ENCODE measurements around the gene PJVK. TPM values are rescaled to one million over a fixed set of nuclear protein-coding genes. Genes with fewer than 3 reads are reported as not detected.
A peak's percentile ranks its signal among the peaks of the same experiment; 100 is the strongest.

Gene PJVK
- total RNA-seq, 1 experiment from 2014 or later, result 2.5 TPM

GRCh38 chr2:178478439-178479274 lies 27.5 kb downstream of the PJVK start, which contains the start of gene FKBP7:
FKBP7 (minus strand) TSS chr2:178478600; CDS start chr2:178478499, 101 bp downstream.
- Mint-ChIP-seq H3K4me3 (peak within 1 kb of the TSS; percentile 94), H3K9me3 (no peaks in the 10 kb centered on the region), H3K36me3 (no peaks in the 10 kb centered on the region), H3K27ac (peak within 1 kb of the TSS; percentile 99), H3K4me1 (peaks cover 28% of the 10 kb centered on the region), H3K27me3 (ENCODE audit: low read depth) (no peaks in the 10 kb centered on the region; the same call in 1 of the 2 replicates)
- ATAC-seq, result peak; percentile 57
- POLR2A ChIA-PET, result interaction anchor here (0.6 to 1.0 kb wide), 2 partner anchors 27 to 44 kb away, joined by 3 read pairs; partner anchors contain the start of genes PJVK and PRKRA
- CTCF ChIA-PET, result interaction anchor here (0.6 to 2.1 kb wide), 12 partner anchors 20 to 649 kb away, joined by 3 to 14 read pairs (median 3); partner anchors contain the start of genes PJVK and PRKRA
- peak; percentile 80 for DNase-seq (ENCODE audit: low spot score)
- TF ChIP-seq CBFB (CRISPR knock-in tag; IDR thresholded peaks at IDR 0.05; ENCODE audit: low read depth), result no peak
- TF ChIP-seq ZNF263 (CRISPR knock-in tag; IDR thresholded peaks at IDR 0.05; ENCODE audit: low read depth), result no peak
- no peak for TF ChIP-seq NFYB (CRISPR knock-in tag; conservative IDR thresholded peaks at IDR 0.05; ENCODE audit: low read depth)
- TF ChIP-seq NR2C2 (CRISPR knock-in tag; IDR thresholded peaks at IDR 0.05), result no peak
- TF ChIP-seq GABPB1 (CRISPR knock-in tag; IDR thresholded peaks at IDR 0.05), result peak; percentile 39; the same call in 1 of the 2 replicates
- TF ChIP-seq, protein P1, sequence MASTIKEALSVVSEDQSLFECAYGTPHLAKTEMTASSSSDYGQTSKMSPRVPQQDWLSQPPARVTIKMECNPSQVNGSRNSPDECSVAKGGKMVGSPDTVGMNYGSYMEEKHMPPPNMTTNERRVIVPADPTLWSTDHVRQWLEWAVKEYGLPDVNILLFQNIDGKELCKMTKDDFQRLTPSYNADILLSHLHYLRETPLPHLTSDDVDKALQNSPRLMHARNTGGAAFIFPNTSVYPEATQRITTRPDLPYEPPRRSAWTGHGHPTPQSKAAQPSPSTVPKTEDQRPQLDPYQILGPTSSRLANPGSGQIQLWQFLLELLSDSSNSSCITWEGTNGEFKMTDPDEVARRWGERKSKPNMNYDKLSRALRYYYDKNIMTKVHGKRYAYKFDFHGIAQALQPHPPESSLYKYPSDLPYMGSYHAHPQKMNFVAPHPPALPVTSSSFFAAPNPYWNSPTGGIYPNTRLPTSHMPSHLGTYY (CRISPR knock-in tag; IDR thresholded peaks at IDR 0.05), result no peak
- no peak for TF ChIP-seq IRF2 (CRISPR knock-in tag; IDR thresholded peaks at IDR 0.05; ENCODE audit: borderline replicate concordance, low read depth)
- peak; percentile 41; the same call in 1 of the 2 replicates for TF ChIP-seq ZNF232 (CRISPR knock-in tag; IDR thresholded peaks at IDR 0.05)
- TF ChIP-seq, protein P2, sequence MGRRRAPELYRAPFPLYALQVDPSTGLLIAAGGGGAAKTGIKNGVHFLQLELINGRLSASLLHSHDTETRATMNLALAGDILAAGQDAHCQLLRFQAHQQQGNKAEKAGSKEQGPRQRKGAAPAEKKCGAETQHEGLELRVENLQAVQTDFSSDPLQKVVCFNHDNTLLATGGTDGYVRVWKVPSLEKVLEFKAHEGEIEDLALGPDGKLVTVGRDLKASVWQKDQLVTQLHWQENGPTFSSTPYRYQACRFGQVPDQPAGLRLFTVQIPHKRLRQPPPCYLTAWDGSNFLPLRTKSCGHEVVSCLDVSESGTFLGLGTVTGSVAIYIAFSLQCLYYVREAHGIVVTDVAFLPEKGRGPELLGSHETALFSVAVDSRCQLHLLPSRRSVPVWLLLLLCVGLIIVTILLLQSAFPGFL (CRISPR knock-in tag; IDR thresholded peaks at IDR 0.05; ENCODE audit: borderline replicate concordance), result no peak
- TF ChIP-seq TEAD1 (CRISPR knock-in tag; IDR thresholded peaks at IDR 0.05), result 0 out of 2 replicates have a peak, but pooled peaks have one; percentile 22
- no peak for TF ChIP-seq NR3C1 (CRISPR knock-in tag; conservative IDR thresholded peaks at IDR 0.05; ENCODE audit: low read depth)
- TF ChIP-seq, protein P3, sequence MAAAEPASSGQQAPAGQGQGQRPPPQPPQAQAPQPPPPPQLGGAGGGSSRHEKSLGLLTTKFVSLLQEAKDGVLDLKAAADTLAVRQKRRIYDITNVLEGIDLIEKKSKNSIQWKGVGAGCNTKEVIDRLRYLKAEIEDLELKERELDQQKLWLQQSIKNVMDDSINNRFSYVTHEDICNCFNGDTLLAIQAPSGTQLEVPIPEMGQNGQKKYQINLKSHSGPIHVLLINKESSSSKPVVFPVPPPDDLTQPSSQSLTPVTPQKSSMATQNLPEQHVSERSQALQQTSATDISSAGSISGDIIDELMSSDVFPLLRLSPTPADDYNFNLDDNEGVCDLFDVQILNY (CRISPR knock-in tag; IDR thresholded peaks at IDR 0.05), result no peak
- TF ChIP-seq JAZF1 (CRISPR knock-in tag; IDR thresholded peaks at IDR 0.05), result no peak
- no peak for TF ChIP-seq ZNF121 (CRISPR knock-in tag; IDR thresholded peaks at IDR 0.05)
- TF ChIP-seq MXD4 (CRISPR knock-in tag; IDR thresholded peaks at IDR 0.05; ENCODE audit: borderline replicate concordance), result no peak
- TF ChIP-seq ZNF138 (CRISPR knock-in tag; conservative IDR thresholded peaks at IDR 0.05), result no peak
- no peak for TF ChIP-seq TEAD4 (CRISPR knock-in tag; IDR thresholded peaks at IDR 0.05)
- 0 out of 2 replicates have a peak, but pooled peaks have one; percentile 56 for TF ChIP-seq HMGXB4 (CRISPR knock-in tag; IDR thresholded peaks at IDR 0.05)
- TF ChIP-seq, protein P4, sequence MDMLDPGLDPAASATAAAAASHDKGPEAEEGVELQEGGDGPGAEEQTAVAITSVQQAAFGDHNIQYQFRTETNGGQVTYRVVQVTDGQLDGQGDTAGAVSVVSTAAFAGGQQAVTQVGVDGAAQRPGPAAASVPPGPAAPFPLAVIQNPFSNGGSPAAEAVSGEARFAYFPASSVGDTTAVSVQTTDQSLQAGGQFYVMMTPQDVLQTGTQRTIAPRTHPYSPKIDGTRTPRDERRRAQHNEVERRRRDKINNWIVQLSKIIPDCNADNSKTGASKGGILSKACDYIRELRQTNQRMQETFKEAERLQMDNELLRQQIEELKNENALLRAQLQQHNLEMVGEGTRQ (CRISPR knock-in tag; IDR thresholded peaks at IDR 0.05), result no peak
- TF ChIP-seq USF1 (CRISPR knock-in tag; IDR thresholded peaks at IDR 0.05), result no peak
- TF ChIP-seq, protein P5, sequence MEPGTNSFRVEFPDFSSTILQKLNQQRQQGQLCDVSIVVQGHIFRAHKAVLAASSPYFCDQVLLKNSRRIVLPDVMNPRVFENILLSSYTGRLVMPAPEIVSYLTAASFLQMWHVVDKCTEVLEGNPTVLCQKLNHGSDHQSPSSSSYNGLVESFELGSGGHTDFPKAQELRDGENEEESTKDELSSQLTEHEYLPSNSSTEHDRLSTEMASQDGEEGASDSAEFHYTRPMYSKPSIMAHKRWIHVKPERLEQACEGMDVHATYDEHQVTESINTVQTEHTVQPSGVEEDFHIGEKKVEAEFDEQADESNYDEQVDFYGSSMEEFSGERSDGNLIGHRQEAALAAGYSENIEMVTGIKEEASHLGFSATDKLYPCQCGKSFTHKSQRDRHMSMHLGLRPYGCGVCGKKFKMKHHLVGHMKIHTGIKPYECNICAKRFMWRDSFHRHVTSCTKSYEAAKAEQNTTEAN (CRISPR knock-in tag; IDR thresholded peaks at IDR 0.05), result no peak
- TF ChIP-seq SMAD3 (CRISPR knock-in tag; IDR thresholded peaks at IDR 0.05; ENCODE audit: borderline replicate concordance), result 0 out of 2 replicates have a peak, but pooled peaks have one; percentile 32
- TF ChIP-seq CREM (CRISPR knock-in tag; IDR thresholded peaks at IDR 0.05), result peak; percentile 29; the same call in 1 of the 2 replicates
- 0 out of 2 replicates have a peak, but pooled peaks have one; percentile 49 for TF ChIP-seq NFE2L1 (CRISPR knock-in tag; IDR thresholded peaks at IDR 0.05)
- TF ChIP-seq, protein P6, sequence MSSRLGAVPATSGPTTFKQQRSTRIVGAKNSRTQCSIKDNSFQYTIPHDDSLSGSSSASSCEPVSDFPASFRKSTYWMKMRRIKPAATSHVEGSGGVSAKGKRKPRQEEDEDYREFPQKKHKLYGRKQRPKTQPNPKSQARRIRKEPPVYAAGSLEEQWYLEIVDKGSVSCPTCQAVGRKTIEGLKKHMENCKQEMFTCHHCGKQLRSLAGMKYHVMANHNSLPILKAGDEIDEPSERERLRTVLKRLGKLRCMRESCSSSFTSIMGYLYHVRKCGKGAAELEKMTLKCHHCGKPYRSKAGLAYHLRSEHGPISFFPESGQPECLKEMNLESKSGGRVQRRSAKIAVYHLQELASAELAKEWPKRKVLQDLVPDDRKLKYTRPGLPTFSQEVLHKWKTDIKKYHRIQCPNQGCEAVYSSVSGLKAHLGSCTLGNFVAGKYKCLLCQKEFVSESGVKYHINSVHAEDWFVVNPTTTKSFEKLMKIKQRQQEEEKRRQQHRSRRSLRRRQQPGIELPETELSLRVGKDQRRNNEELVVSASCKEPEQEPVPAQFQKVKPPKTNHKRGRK (CRISPR knock-in tag; IDR thresholded peaks at IDR 0.05; ENCODE audit: borderline replicate concordance), result no peak

Measured in WTC11 (cell line).